Immature natural killer cell (primary cell): ENCODE results near the gene ELK1. TPM values are rescaled to one million over a fixed set of nuclear protein-coding genes. Genes with fewer than 3 reads are reported as not detected.

ENCODE experiments used
- DNase-seq, 3 donors: peaks; one replicate each; pipeline ENCODE4 v3.0.0; 2022; ENCODE audit warnings: mixed read lengths in 1 of 3
- H3K27ac Mint-ChIP-seq, 6 donors: one replicate each; pipeline ENCODE4 v1.8.0; 2020; ENCODE audit warnings: mixed read lengths in 6 of 6, mild to moderate bottlenecking in 5 of 6, inconsistent platforms in 4 of 6, moderate library complexity in 3 of 6
- H3K27me3 Mint-ChIP-seq, 3 donors: one replicate each; pipeline ENCODE4 v1.8.0; 2020 to 2021; ENCODE audit warnings: low read depth in 3 of 3, mild to moderate bottlenecking in 3 of 3, mixed read lengths in 3 of 3, moderate library complexity in 3 of 3, inconsistent platforms in 1 of 3
- H3K36me3 Mint-ChIP-seq, 3 donors: one replicate each; pipeline ENCODE4 v1.8.0; 2020; ENCODE audit warnings: mixed read lengths in 3 of 3, inconsistent platforms in 2 of 3, mild to moderate bottlenecking in 2 of 3
- H3K4me1 Mint-ChIP-seq, 2 donors: one replicate each; pipeline ENCODE4 v1.8.0; 2020; ENCODE audit warnings: inconsistent platforms in 2 of 2, mild to moderate bottlenecking in 2 of 2, mixed read lengths in 2 of 2, moderate library complexity in 1 of 2
- H3K4me3 Mint-ChIP-seq, 5 donors: one replicate each; pipeline ENCODE4 v1.8.0; 2020; ENCODE audit warnings: mild to moderate bottlenecking in 5 of 5, mixed read lengths in 5 of 5, inconsistent platforms in 3 of 5, moderate library complexity in 3 of 5
- H3K9me3 Mint-ChIP-seq, 6 donors: one replicate each; pipeline ENCODE4 v1.8.0; 2020; ENCODE audit warnings: mild to moderate bottlenecking in 6 of 6, mixed read lengths in 6 of 6, inconsistent platforms in 4 of 6, moderate library complexity in 3 of 6
- polyA plus RNA-seq, 3 donors: library from polyadenylated mRNA; unstranded; fragments of 300-500 nt; fragmentation: Illumina TruSeq; gene quantifications; one replicate each; pipeline ENCODE4 v1.2.3, GENCODE V29; 2021

Gene ELK1
- polyA plus RNA-seq, 3 donors from 2014 or later: 8.4 to 9.4 (median 9.1) TPM

GRCh38 chrX:47634871-47635575 is 15.3 kb downstream of the ELK1 start:
- Mint-ChIP-seq H3K4me1 (peaks cover 0 to 3% of the 10 kb centered on the region in 2 donors), H3K36me3 (peaks cover 8 to 30% (median 27%) of the 10 kb centered on the region in 3 donors), H3K9me3 (peaks cover 0 to under 1% (median 0%) of the 10 kb centered on the region in 6 donors), H3K4me3 (no peak overlapping the region), H3K27me3 (peaks cover 5 to 9% (median 7%) of the 10 kb centered on the region in 3 donors), H3K27ac (no peak overlapping the region)
- DNase-seq: peak; percentile 78 to 83 (median 82)

- H3K4me3 Mint-ChIP-seq: no peak overlapping the region
- H3K27me3 Mint-ChIP-seq: peaks cover 7 to 8% (median 7%) of the 10 kb centered on the region in 3 donors
- peak; percentile 29 to 35 (median 33) for DNase-seq
- H3K27ac Mint-ChIP-seq: no peak overlapping the region
- H3K9me3 Mint-ChIP-seq: no peaks in the 10 kb centered on the region
- peaks cover 0 to 6% of the 10 kb centered on the region in 2 donors for H3K4me1 Mint-ChIP-seq
- peaks cover 0 to 19% (median 17%) of the 10 kb centered on the region in 3 donors for H3K36me3 Mint-ChIP-seq
Observed at GRCh38 chrX:47633689-47634590, 16.4 kb downstream of the ELK1 start.

DNA sequence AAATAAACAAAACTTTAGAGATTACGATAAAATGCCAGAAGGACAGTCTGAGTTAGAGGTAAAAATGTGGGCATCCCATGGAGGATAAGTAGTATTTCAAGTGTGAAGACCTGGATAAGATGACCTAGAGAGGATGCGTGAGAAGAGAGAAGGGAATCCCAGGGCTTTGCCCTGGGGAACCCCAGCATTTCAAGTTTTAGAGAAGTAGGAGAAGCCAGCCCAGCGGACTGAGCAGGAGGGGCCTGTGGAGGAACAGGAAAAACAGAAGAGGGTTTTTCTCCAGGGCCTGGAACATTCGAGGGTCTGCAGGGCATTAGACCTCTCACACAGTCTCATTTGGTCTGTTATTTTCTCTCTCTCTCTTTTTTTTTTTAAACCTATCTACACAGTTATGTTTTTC is 17.7 kb downstream of the ELK1 start:
- Mint-ChIP-seq H3K27ac (peak overlapping the region in 3 of 6 donors; percentile 33 to 62 (median 46)), H3K9me3 (no peaks in the 10 kb centered on the region), H3K4me3 (no peak overlapping the region), H3K4me1 (peaks cover 0 to 6% of the 10 kb centered on the region in 2 donors), H3K27me3 (peaks cover 5 to 13% (median 7%) of the 10 kb centered on the region in 3 donors), H3K36me3 (peaks cover 0 to 8% (median 8%) of the 10 kb centered on the region in 3 donors)
- DNase-seq: no peak

DNA sequence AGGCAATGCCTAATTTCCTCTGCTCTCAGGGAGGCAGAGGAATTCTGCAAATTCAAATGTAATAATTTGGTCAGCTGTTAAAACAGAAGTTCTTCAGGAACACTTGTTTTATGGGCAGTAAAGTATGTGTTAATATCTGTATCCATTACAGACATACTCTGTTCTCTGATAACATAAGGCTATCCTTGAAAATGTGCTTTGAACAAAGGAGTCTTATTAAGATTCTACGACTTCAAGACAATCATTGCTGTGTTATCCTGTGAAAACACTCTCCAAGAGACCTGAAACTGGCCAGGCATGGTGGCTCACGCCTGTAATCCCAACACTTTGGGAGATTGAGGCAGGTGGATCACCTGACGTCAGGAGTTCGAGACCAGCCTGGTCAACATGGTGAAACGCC is 18.7 kb downstream of the ELK1 start:
- no peaks in the 10 kb centered on the region for H3K9me3 Mint-ChIP-seq
- H3K4me3 Mint-ChIP-seq: no peak overlapping the region
- no peak for DNase-seq
- H3K27me3 Mint-ChIP-seq: peaks cover 3 to 12% (median 7%) of the 10 kb centered on the region in 3 donors
- peaks cover 0 to 6% of the 10 kb centered on the region in 2 donors for H3K4me1 Mint-ChIP-seq
- no peak overlapping the region for H3K27ac Mint-ChIP-seq
- peaks cover 0 to 7% (median 1%) of the 10 kb centered on the region in 3 donors for H3K36me3 Mint-ChIP-seq

- Mint-ChIP-seq H3K4me1 (peaks cover 0 to 6% of the 10 kb centered on the region in 2 donors), H3K27me3 (peaks cover 7 to 13% (median 12%) of the 10 kb centered on the region in 3 donors), H3K4me3 (peak within 1 kb of the TSS in 2 of 5 donors; percentile 23 to 27), H3K27ac (no peak within 1 kb of the TSS), H3K36me3 (peaks cover 0 to 4% (median 0%) of the 10 kb centered on the region in 3 donors), H3K9me3 (no peaks in the 10 kb centered on the region)
- DNase-seq: no peak
Observed at GRCh38 chrX:47629419-47630200, 20.8 kb downstream of the ELK1 start, which contains the start of gene CFP. TSS of gene CFP (minus strand) at chrX:47629930. CDS start at chrX:47629844, 86 bp downstream.

GRCh38 chrX:47628982-47629381 is 21.4 kb downstream of the ELK1 start:
- no peak for DNase-seq
- Mint-ChIP-seq H3K36me3 (peaks cover 0 to 4% (median 0%) of the 10 kb centered on the region in 3 donors), H3K27me3 (peaks cover 7 to 13% (median 12%) of the 10 kb centered on the region in 3 donors), H3K9me3 (no peaks in the 10 kb centered on the region), H3K27ac (no peak overlapping the region), H3K4me3 (no peak overlapping the region), H3K4me1 (peaks cover 0 to 6% of the 10 kb centered on the region in 2 donors)

DNA sequence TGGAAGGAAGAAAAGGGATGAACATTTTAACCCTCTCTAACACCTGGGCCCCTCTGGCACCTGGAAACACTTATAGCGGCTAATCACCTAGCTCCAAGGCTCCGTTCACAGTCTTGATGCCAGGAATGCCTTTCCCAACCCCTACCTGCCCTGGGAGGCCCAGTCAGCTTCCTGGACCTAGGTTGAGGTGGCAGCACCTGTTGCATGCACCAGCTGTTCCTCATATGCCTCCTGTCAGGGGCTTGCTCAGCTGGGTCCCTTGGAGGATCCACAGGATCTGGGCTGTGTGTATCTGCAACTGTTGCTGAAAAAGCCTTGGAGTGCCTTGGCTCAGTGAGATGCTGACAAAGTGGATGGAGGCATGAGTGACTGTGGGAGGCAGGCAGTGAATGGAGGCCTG is 25.0 kb downstream of the ELK1 start:
- Mint-ChIP-seq H3K27ac (peak overlapping the region in 1 of 6 donors; percentile 30), H3K4me3 (no peak overlapping the region), H3K9me3 (no peaks in the 10 kb centered on the region), H3K36me3 (peaks cover 0 to 4% (median 0%) of the 10 kb centered on the region in 3 donors), H3K27me3 (peaks cover 7 to 19% (median 14%) of the 10 kb centered on the region in 3 donors), H3K4me1 (peaks cover 0 to 5% of the 10 kb centered on the region in 2 donors)
- DNase-seq: no peak

DNA sequence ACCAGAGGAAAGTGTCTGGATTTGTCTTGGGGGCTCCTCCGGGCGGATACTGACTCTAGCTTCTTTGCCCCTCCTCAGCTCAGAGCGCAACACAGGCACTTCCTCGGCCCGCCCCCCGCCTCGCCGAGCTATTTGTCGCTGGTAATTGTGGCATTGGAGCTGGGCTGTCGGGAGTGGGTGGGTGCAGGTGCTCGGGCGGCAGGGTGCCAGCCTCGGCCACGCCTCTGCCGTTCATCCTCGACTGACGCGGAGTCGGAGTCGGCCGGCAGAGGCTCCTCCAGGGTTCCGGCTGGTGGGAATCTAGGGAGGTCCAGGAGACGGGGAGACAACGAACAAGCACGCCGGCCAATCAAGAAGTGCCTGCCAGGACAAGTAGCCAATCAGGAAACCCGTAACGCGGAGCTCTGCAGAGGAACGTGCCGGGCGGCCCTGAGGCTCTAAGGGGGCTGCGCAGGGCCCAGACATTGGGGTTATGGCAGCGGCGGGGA is 26.8 kb downstream of the ELK1 start:
- DNase-seq: peak in 1 of 3 donors; percentile 10
- Mint-ChIP-seq H3K27me3 (peaks cover 15 to 22% (median 17%) of the 10 kb centered on the region in 3 donors), H3K9me3 (peaks cover 0 to 2% (median 0%) of the 10 kb centered on the region in 6 donors), H3K4me1 (peaks cover 0 to 3% of the 10 kb centered on the region in 2 donors), H3K27ac (no peak overlapping the region), H3K4me3 (peak overlapping the region in 3 of 5 donors; percentile 34 to 61 (median 49)), H3K36me3 (peaks cover 0 to 4% (median 0%) of the 10 kb centered on the region in 3 donors)

GRCh38 chrX:47621851-47622250 is 28.5 kb downstream of the ELK1 start:
- H3K27me3 Mint-ChIP-seq: peaks cover 16 to 21% (median 21%) of the 10 kb centered on the region in 3 donors
- no peak for DNase-seq
- H3K9me3 Mint-ChIP-seq: peaks cover 0 to 4% (median 0%) of the 10 kb centered on the region in 6 donors
- no peak overlapping the region for H3K4me3 Mint-ChIP-seq
- peaks cover 0 to 4% of the 10 kb centered on the region in 2 donors for H3K4me1 Mint-ChIP-seq
- H3K27ac Mint-ChIP-seq: no peak overlapping the region
- peaks cover 0 to 4% (median 0%) of the 10 kb centered on the region in 3 donors for H3K36me3 Mint-ChIP-seq

DNA sequence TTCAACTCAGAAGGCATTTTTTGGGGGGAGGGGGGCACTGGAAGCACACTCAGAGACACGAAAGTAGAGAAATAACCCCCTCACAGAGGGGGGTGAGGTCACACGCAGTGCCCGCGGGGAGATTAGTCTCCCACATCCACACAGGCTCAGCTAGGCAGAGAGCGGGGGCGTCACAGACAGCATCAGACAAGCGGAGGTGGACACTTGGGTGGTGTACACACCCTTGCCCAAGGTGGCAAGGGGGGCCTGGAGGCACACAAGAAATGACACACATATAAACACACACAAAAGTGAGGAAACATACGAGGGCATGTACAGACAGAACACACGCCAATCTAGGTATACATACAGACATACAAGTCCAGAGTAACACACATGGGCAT is 30.1 kb downstream of the ELK1 start:
- Mint-ChIP-seq H3K27me3 (peaks cover 11 to 19% (median 18%) of the 10 kb centered on the region in 3 donors), H3K4me3 (peak overlapping the region in 3 of 5 donors; percentile 19 to 28 (median 23))

DNA sequence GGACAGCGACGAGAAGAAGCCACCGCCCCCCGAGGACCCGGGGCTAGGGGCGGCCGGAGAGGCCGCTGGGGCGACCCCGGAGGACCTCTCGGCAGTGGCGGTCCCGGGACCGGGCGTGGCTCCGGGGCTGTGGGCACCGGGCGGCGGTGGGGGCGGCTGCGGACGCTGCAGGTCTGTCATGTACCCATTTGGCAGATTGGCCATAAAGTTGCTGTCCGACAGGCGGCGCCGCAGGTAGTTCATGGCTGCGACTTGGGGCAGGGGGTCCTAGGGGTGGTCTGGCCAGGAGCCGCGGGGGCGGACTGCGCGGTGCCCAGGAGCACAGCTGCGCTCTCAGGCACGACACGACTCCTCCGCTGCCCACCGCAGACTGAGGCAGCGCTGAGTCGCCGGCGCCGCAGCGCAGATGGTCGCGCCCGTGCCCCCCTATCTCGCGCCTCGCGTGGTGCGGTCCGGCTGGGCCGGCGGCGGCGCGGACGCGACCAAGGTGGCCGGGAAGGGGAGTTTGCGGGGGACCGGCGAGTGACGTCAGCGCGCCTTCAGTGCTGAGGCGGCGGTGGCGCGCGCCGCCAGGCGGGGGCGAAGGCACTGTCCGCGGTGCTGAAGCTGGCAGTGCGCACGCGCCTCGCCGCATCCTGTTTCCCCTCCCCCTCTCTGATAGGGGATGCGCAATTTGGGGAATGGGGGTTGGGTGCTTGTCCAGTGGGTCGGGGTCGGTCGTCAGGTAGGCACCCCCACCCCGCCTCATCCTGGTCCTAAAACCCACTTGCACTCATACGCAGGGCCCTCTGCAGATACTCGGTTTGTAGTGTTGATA is 30.7 kb downstream of the ELK1 start, which contains the start of gene SYN1:
Gene SYN1 (minus strand): TSS at position 372 of the 817 bp plus-strand sequence. CDS start 129 bp downstream, at position 243.
- H3K4me3 Mint-ChIP-seq: peak within 1 kb of the TSS; percentile 12 to 75 (median 52)
- peak within 1 kb of the TSS in 2 of 6 donors; percentile 23 to 33 for H3K27ac Mint-ChIP-seq
- H3K36me3 Mint-ChIP-seq: no peaks in the 10 kb centered on the region
- H3K4me1 Mint-ChIP-seq: peaks cover 0 to 4% of the 10 kb centered on the region in 2 donors
- H3K27me3 Mint-ChIP-seq: peaks cover 11 to 18% (median 17%) of the 10 kb centered on the region in 3 donors
- peak; percentile 82 to 87 (median 83) for DNase-seq
- peaks cover 0 to 4% (median 0%) of the 10 kb centered on the region in 6 donors for H3K9me3 Mint-ChIP-seq

More for the DNA sequence above, 30.1 kb downstream of the ELK1 start:
- Mint-ChIP-seq H3K36me3 (no peaks in the 10 kb centered on the region), H3K9me3 (peaks cover 0 to 4% (median 0%) of the 10 kb centered on the region in 6 donors), H3K27ac (no peak overlapping the region), H3K4me1 (peaks cover 0 to 4% of the 10 kb centered on the region in 2 donors)
- DNase-seq: no peak
